ENCODE results near the gene IFNK.

IFNK gene

GRCh38 chr9:27538647-27539046, 14.6 kb downstream of the IFNK start:
- DNase-seq (ENCODE audit: low spot score) = no peak

GRCh38 chr9:27539479-27540441, 15.7 kb downstream of the IFNK start:
- no peak for DNase-seq (ENCODE audit: low spot score)

GRCh38 chr9:27540502-27540901, 16.4 kb downstream of the IFNK start:
- DNase-seq (ENCODE audit: low spot score) = no peak

- no peak for DNase-seq (ENCODE audit: low spot score)
These were observed 17.6 kb downstream of the IFNK start for GRCh38 chr9:27541740-27542139.

GRCh38 chr9:27542508-27542907, 18.4 kb downstream of the IFNK start:
- DNase-seq (ENCODE audit: low spot score) = no peak

GRCh38 chr9:27545471-27545870, 21.4 kb downstream of the IFNK start:
- DNase-seq (ENCODE audit: low spot score) = no peak

- DNase-seq (ENCODE audit: low spot score) = peak; percentile 67
These were observed 24.1 kb downstream of the IFNK start for GRCh38 chr9:27548055-27548741.

- no peak for DNase-seq (ENCODE audit: low spot score)
These were observed 25.2 kb downstream of the IFNK start for GRCh38 chr9:27549196-27549755.

GRCh38 chr9:27554712-27555111, 30.6 kb downstream of the IFNK start:
- no peak for DNase-seq (ENCODE audit: low spot score)

- DNase-seq (ENCODE audit: low spot score) = no peak
These were observed 32.4 kb downstream of the IFNK start for GRCh38 chr9:27556470-27556869.

GRCh38 chr9:27558307-27558706, 34.2 kb downstream of the IFNK start:
- no peak for DNase-seq (ENCODE audit: low spot score)

GRCh38 chr9:27560457-27560856, 36.4 kb downstream of the IFNK start:
- DNase-seq (ENCODE audit: low spot score) = no peak

GRCh38 chr9:27561685-27562084, 37.6 kb downstream of the IFNK start:
- DNase-seq (ENCODE audit: low spot score) = no peak

GRCh38 chr9:27563738-27564430, 39.8 kb downstream of the IFNK start:
- no peak for DNase-seq (ENCODE audit: low spot score)

- DNase-seq (ENCODE audit: low spot score) = no peak
These were observed 40.6 kb downstream of the IFNK start for GRCh38 chr9:27564670-27565069.

- no peak for DNase-seq (ENCODE audit: low spot score)
These were observed 41.6 kb downstream of the IFNK start for GRCh38 chr9:27565696-27566095.

- no peak for DNase-seq (ENCODE audit: low spot score)
These were observed 42.0 kb downstream of the IFNK start for GRCh38 chr9:27566118-27566517.

GRCh38 chr9:27569406-27569805, 45.3 kb downstream of the IFNK start:
- no peak for DNase-seq (ENCODE audit: low spot score)

GRCh38 chr9:27571011-27571410, 46.9 kb downstream of the IFNK start:
- no peak for DNase-seq (ENCODE audit: low spot score)

GRCh38 chr9:27572061-27572460, 48.0 kb downstream of the IFNK start:
- DNase-seq (ENCODE audit: low spot score) = no peak

GRCh38 chr9:27572566-27572917, 48.5 kb downstream of the IFNK start:
- DNase-seq (ENCODE audit: low spot score) = peak; percentile 81

GRCh38 chr9:27572918-27573633, 49.0 kb downstream of the IFNK start, which contains the start of gene C9orf72:
Gene C9orf72, minus strand, starts transcription at chr9:27573481. Its CDS starts 6,361 bp downstream, at chr9:27567120.
- peak; percentile 89 for DNase-seq (ENCODE audit: low spot score)

Data from Ammon's horn (tissue), 1 donor.